Fibroblast of lung (primary cell): ENCODE data around the gene PAM. TPM values are rescaled to one million over a fixed set of nuclear protein-coding genes. Genes with fewer than 3 reads are reported as not detected.

Experiments
- DNase-seq, 2 donors: peaks; one replicate each; pipeline versions ENCODE4 v3.0.0 to v3.0.0-alpha.2; 2010; ENCODE audit warnings: low read depth in 2 of 2
- H2AFZ ChIP-seq: 2 replicates; pipeline ENCODE4 v1.5.1; 2012; ENCODE audit warnings: low read length, control low read depth, inconsistent platforms
- H3K27ac ChIP-seq: 2 replicates; pipeline ENCODE4 v1.5.1; 2011; ENCODE audit warnings: low read length, control low read depth; ENCODE audit not compliant: insufficient read depth
- H3K27me3 ChIP-seq: 2 replicates; pipeline ENCODE4 v1.5.1; 2011; ENCODE audit warnings: mild to moderate bottlenecking, low read length; ENCODE audit not compliant: control insufficient read depth, insufficient read depth
- H3K36me3 ChIP-seq: 2 replicates; pipeline ENCODE4 v1.5.1; 2011; ENCODE audit warnings: low read length; ENCODE audit not compliant: control insufficient read depth, insufficient read depth
- H3K4me1 ChIP-seq: 2 replicates; pipeline ENCODE4 v1.5.1; 2011; ENCODE audit warnings: low read length; ENCODE audit not compliant: control insufficient read depth, insufficient read depth; ENCODE audit errors: extremely low read depth
- H3K4me2 ChIP-seq: 2 replicates; pipeline ENCODE4 v1.5.1; 2011; ENCODE audit warnings: low read length, control low read depth; ENCODE audit not compliant: insufficient read depth; ENCODE audit errors: extremely low read depth
- H3K4me3 ChIP-seq, 4 experiments: fragments of 200-600 bp in 1 of 4; sonication (generic) in 1 of 4; replicated peaks in 1 of 4; 2 replicates each; pipeline ENCODE4 v1.5.1; 2011 to 2016; ENCODE audit warnings: low read length in 4 of 4, low read depth in 3 of 4, mild to moderate bottlenecking in 3 of 4, control low read depth in 2 of 4, inconsistent platforms in 1 of 4, mixed read lengths in 1 of 4; ENCODE audit not compliant: insufficient read depth in 1 of 4; ENCODE audit errors: control extremely low read depth in 1 of 4
- H3K79me2 ChIP-seq: 2 replicates; pipeline ENCODE4 v1.5.1; 2012; ENCODE audit warnings: mild to moderate bottlenecking, low read length, inconsistent platforms; ENCODE audit not compliant: control insufficient read depth, insufficient read depth
- H3K9ac ChIP-seq: 2 replicates; pipeline ENCODE4 v1.5.1; 2011; ENCODE audit warnings: mild to moderate bottlenecking, low read length, control low read depth; ENCODE audit not compliant: insufficient read depth
- H3K9me3 ChIP-seq: 2 replicates; pipeline ENCODE4 v1.5.1; 2012; ENCODE audit warnings: low read depth, low read length; ENCODE audit not compliant: control insufficient read depth, insufficient read depth
- H4K20me1 ChIP-seq: 2 replicates; pipeline ENCODE4 v1.5.1; 2011; ENCODE audit warnings: low read length; ENCODE audit not compliant: control insufficient read depth, insufficient read depth; ENCODE audit errors: extremely low read depth
- EZH2 ChIP-seq: IDR thresholded peaks from 2 replicates; pipeline ENCODE4 v1.5.1; 2012; ENCODE audit warnings: low read length, control low read depth, mild to moderate bottlenecking; ENCODE audit errors: missing control alignments
- polyA plus RNA-seq, 2 donors: library from polyadenylated mRNA; depleted of rRNA in 1 of 2; stranded (reverse) in 1 of 2; unstranded in 1 of 2; fragments of >200 nt; gene quantifications; 2 replicates each; pipeline ENCODE4 v1.2.1, GENCODE V29; 2011 to 2012; ENCODE audit warnings: missing spikeins in 1 of 2
- total RNA-seq: library from RNA; depleted of rRNA; stranded (reverse); fragments of >200 nt; gene quantifications from 2 replicates; pipeline ENCODE4 v1.2.1, GENCODE V29; 2014
- TF ChIP-seq, protein P1 (sequence below), 2 donors: IDR thresholded peaks in 1 of 2; conservative IDR thresholded peaks in 1 of 2; 1 replicate in 1 of 2; 2 replicates in 1 of 2; pipeline ENCODE4 v1.5.1; 2011 to 2012; ENCODE audit warnings: low read length in 2 of 2, control low read depth in 1 of 2, inconsistent platforms in 1 of 2, low read depth in 1 of 2, mild to moderate bottlenecking in 1 of 2

The PAM gene
- total and polyA plus RNA-seq, 2 donors (not counting 1 experiment from before 2014, with no cell fraction given), result 404 to 405 TPM

- Histone ChIP-seq H3K79me2 (no peaks in the 10 kb centered on the region), H3K27ac (no peak overlapping the region), H3K36me3 (no peaks in the 10 kb centered on the region), H3K4me2 (no peak overlapping the region), H3K4me3 (no peak overlapping the region), H3K4me1 (no peaks in the 10 kb centered on the region), H3K9ac (no peak overlapping the region), H3K9me3 (no peaks in the 10 kb centered on the region), H4K20me1 (no peaks in the 10 kb centered on the region), H2AFZ (no peak overlapping the region), H3K27me3 (no peaks in the 10 kb centered on the region)
- no peak for DNase-seq
- TF ChIP-seq EZH2, result no peak
- TF ChIP-seq, protein P1, sequence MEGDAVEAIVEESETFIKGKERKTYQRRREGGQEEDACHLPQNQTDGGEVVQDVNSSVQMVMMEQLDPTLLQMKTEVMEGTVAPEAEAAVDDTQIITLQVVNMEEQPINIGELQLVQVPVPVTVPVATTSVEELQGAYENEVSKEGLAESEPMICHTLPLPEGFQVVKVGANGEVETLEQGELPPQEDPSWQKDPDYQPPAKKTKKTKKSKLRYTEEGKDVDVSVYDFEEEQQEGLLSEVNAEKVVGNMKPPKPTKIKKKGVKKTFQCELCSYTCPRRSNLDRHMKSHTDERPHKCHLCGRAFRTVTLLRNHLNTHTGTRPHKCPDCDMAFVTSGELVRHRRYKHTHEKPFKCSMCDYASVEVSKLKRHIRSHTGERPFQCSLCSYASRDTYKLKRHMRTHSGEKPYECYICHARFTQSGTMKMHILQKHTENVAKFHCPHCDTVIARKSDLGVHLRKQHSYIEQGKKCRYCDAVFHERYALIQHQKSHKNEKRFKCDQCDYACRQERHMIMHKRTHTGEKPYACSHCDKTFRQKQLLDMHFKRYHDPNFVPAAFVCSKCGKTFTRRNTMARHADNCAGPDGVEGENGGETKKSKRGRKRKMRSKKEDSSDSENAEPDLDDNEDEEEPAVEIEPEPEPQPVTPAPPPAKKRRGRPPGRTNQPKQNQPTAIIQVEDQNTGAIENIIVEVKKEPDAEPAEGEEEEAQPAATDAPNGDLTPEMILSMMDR (conservative IDR thresholded peaks at IDR 0.05 in 1 of 2, IDR thresholded peaks at IDR 0.05 in 1 of 2; ENCODE audit: low read depth in 1 of 2, low read length in 2 of 2), result no peak
These were observed 279.7 kb downstream of the PAM start for GRCh38 chr5:103034662-103035392.

- H3K4me2 ChIP-seq, result no peak overlapping the region
- TF ChIP-seq, protein P1 (conservative IDR thresholded peaks at IDR 0.05 in 1 of 2, IDR thresholded peaks at IDR 0.05 in 1 of 2; ENCODE audit: low read depth in 1 of 2, low read length in 2 of 2), result no peak
- no peak for TF ChIP-seq EZH2
- H3K4me3 ChIP-seq, result no peak overlapping the region
- H3K9me3 ChIP-seq, result no peaks in the 10 kb centered on the region
- H4K20me1 ChIP-seq, result no peaks in the 10 kb centered on the region
- no peak overlapping the region for H3K27ac ChIP-seq
- no peak overlapping the region for H3K9ac ChIP-seq
- H3K4me1 ChIP-seq, result no peaks in the 10 kb centered on the region
- DNase-seq, result no peak
- no peaks in the 10 kb centered on the region for H3K36me3 ChIP-seq
- H2AFZ ChIP-seq, result no peak overlapping the region
- no peaks in the 10 kb centered on the region for H3K27me3 ChIP-seq
- no peaks in the 10 kb centered on the region for H3K79me2 ChIP-seq
These were observed 280.6 kb downstream of the PAM start for GRCh38 chr5:103035701-103036100.

- H3K27me3 ChIP-seq, result no peaks in the 10 kb centered on the region
- H3K4me1 ChIP-seq, result no peaks in the 10 kb centered on the region
- H3K4me2 ChIP-seq, result no peak overlapping the region
- no peak overlapping the region for H3K9ac ChIP-seq
- TF ChIP-seq EZH2, result no peak
- TF ChIP-seq, protein P1 (conservative IDR thresholded peaks at IDR 0.05 in 1 of 2, IDR thresholded peaks at IDR 0.05 in 1 of 2; ENCODE audit: low read depth in 1 of 2, low read length in 2 of 2), result no peak
- H2AFZ ChIP-seq, result no peak overlapping the region
- H4K20me1 ChIP-seq, result no peaks in the 10 kb centered on the region
- no peaks in the 10 kb centered on the region for H3K79me2 ChIP-seq
- H3K27ac ChIP-seq, result no peak overlapping the region
- no peak overlapping the region for H3K4me3 ChIP-seq
- DNase-seq, result peak in 1 of 2 donors; percentile 39
- no peaks in the 10 kb centered on the region for H3K9me3 ChIP-seq
- no peaks in the 10 kb centered on the region for H3K36me3 ChIP-seq
These were observed 281.5 kb downstream of the PAM start for GRCh38 chr5:103036601-103037000.
